HG03354 (cell line): ENCODE measurements around the gene NRROS.
A peak's percentile ranks its signal among the peaks of the same experiment; 100 is the strongest.
"Not testable (repeated sequence)": the region's sequence is repeated elsewhere in the genome, so short reads cannot be mapped to it uniquely, and the experiment has no call there.

ENCODE experiments used
- ATAC-seq: cut with Tn5 transposase; IDR thresholded peaks from one replicate; pipeline ENCODE4 v1.9.1; 2021; ENCODE audit warnings: mild to moderate bottlenecking; ENCODE audit not compliant: unreplicated experiment, poor library complexity, severe bottlenecking

The NRROS gene

DNA sequence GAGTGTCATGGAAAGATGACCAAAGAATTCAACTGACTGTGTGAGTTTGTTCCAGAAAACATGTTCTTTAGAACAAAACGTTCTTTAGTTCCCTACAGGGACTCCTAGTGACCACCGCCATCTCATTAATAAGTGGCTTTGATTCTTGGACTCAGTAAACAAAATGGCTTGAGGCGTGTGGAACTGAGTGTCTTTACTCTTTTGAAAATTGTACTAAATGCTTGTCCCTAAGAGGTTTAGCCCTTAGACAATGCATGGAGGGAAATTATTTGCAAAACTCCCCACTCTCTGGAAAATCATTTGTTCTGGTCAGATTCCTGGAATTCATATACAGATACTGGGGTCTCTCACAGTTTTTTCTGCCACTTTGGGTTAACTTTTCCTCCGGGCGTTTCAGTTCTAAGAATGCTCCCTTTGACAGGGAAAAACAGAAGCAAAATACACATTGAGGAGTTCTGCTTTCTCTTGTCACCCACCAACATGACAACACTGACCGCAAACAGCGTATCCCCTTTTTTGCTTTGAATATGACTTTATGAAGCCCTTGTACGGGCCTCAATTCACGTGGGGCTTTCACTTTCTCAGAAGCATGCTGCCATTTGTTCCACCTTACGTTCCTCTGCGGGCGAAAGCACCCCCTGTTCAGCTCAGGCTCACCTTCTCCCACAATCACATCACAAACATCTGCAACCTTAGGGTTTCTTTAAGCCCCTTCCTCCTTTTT lies 15.3 kb upstream of the NRROS start:
- peak; percentile 61 for ATAC-seq

DNA sequence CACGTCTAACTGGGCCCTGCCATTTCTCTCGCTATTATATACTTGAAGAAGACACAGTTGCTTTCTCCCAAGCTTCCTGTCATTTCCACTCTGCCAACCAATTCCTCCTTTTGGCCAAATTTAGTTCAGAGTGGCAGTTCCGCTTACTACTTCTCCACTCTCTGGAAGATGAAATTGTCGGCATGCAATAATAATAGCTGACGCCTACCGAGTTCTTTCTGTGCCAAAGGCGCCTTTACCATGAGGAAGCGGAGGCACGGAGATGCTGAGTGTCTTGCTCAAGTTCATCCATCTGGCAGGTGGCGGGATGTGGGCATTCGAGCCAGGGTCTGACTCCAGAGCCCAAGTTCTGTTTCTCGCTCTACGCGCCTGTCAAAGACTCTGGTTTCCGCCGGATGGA lies 14.6 kb upstream of the NRROS start:
- no peak for ATAC-seq

DNA sequence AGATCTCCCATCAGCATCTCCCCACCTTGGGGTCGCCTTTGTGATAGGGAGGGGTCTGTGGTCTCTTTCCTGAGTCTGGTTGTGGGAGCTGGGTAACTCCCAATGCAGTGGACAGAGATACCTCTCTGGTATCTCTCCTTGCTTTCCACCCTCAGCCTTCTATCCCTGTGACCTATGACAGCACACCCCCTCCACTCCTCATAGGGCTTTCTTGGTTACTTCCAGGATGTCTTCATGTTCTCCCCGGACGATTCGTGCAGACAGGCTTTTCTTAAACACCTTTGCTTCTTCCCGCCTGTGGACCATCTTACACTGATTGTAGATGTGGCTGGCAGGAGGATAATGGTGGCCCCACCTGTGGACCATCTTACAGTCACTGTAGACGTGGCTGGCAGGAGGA lies 14.2 kb upstream of the NRROS start:
- ATAC-seq: no peak

DNA sequence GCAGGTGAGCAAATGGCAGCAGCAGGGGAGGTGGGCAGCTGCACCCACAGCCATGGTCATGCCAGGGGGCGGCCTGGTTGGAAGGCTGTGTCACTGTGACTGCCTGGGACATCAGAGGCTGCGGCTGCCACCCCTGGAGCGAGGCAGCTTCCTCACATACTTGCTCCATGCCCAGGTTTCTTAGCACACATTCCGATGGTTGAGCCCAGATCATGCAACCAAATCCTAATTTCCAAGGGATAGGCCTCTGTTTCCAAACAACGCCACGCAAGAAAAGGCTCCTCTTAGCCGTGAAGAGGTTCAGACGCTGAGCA lies 11.6 kb upstream of the NRROS start:
- ATAC-seq: no peak

DNA sequence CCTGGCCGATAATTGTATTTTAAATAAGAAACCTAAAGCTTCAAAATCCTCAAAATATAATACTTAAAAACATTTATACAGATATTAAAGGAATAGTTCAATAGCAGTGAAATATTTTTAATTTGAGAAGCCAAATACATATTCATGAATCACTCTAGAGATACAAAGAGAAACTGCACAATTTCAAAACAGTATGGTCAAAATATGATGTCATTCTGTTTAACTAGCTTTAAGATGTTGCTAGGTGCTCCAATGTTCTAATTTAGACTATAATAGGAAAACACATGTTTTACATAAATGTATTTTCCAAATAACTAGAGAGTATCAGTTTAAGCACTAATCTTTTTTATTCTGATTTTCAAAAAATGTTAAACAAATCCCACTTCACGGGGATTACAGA lies 10.3 kb upstream of the NRROS start:
- no peak for ATAC-seq

DNA sequence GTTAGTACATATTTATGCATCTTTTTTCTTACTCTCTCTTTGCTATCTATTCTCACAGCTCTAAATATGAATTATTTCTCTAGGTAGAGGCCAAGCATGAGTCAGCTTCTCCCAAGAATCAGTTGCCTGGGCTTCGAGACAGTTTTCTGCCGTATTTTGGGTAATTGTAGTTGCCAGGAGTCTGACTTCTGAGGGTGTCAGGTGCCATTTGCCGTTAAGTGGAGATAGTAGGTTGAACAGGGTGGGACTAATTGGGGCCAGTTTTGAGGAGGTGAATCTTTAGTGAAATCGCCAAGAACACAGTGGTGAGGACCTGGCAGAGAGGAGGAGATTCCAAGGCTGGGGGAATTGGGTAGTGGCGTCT lies 7.8 kb upstream of the NRROS start:
- ATAC-seq: peak; percentile 4

DNA sequence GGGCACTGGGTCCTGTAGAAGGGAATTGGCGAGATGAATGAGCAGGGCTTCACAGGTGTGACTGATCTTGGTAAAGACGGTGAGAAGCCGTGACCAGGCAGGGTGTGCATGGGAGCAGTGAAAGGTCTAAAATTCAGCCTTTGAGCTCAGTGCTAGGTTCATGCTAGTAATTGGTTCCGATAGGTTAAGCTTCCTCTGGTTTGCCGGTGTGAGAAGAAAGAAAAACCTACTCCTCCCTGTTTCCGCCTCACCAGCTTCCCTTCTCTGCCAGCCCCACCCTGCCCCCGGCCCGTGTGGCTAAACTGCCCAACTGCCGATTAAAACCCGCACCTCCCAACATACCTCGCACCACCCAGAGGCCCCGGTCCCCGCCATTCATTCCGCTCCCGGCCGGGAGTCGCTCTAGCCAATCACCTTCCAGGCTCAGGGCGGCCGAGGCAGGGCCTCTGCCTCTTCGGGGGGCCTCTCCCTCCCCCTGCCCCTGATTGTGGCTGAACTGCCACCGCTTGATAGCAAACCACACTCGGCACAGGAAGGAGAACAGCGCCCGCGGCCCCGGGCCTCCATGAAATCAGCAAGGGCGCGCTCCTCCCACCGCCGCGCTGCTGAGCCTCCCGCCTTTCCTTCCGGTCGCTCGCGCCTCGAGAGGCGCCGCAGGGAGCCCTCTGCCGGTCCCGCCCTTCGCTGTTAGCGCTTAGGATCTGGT lies 7.3 kb upstream of the NRROS start:
- ATAC-seq: peak; percentile 75

DNA sequence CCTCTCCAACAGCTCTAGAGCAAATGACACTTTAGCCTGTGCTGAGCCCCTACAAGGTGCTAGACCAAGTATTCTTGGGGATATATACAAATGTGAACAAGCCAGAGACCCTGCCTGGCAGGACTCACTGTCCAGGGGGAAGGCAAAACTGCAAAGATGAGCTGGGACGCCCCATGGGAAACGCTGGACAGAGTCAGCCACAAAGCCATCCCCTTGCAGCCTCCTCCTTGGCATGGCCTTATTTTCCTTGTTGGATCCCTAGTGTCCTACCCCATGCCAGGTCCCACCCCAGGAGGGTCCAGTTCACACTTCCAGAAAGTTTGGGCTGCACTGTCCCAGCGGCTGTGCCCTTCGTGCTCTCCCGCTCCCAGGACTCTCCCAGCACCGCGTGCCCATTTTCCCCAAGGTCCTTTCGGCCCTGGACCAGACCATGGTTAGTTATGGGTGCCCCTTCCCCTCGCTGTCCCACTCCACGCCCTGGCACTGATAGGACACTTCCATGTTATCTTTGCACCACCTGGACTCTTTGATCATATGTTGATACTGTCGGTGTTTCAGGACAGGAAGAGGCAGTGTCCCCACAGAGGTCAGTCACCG lies 5.8 kb upstream of the NRROS start:
- no peak for ATAC-seq

DNA sequence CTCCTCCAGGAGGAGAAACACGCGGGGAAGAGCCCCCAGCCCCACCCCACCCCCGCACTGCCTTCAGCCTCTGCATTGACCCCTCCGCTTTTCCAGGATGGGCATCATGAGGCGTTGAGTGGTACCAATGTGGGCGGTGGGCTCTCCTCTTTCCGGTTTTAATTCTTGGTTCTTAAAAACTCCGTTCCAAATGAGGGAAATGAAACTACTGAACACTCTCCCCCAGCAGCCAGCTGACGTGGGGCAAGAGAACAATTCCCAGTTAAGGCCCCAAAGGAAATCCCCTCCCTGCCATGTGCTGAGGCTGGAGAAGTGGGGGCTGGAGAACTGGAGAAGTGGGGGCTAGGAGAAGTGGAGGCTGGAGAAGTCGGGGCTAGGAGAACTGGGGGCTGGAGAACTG lies 5.3 kb upstream of the NRROS start:
- ATAC-seq: no peak

DNA sequence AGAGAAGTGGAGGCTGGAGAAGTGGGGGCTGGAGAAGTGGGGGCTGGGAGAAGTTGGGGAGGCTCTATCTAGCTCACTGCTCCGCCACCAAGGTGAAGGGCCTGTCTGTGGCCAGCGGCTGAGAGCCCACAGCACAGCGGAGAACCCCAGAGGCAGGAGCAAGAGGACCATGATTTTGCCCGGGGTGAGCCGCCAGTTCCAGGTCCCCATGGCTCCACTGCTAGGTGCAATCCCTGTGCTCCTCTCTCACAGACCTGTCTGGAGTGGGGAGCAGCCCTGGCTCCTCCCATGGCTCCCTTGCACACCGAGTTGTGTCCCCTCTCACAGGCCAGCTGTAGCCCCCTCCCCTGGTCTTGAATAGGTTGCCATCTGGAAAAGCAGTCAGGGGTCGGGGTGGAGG lies 4.7 kb upstream of the NRROS start:
- no peak for ATAC-seq

DNA sequence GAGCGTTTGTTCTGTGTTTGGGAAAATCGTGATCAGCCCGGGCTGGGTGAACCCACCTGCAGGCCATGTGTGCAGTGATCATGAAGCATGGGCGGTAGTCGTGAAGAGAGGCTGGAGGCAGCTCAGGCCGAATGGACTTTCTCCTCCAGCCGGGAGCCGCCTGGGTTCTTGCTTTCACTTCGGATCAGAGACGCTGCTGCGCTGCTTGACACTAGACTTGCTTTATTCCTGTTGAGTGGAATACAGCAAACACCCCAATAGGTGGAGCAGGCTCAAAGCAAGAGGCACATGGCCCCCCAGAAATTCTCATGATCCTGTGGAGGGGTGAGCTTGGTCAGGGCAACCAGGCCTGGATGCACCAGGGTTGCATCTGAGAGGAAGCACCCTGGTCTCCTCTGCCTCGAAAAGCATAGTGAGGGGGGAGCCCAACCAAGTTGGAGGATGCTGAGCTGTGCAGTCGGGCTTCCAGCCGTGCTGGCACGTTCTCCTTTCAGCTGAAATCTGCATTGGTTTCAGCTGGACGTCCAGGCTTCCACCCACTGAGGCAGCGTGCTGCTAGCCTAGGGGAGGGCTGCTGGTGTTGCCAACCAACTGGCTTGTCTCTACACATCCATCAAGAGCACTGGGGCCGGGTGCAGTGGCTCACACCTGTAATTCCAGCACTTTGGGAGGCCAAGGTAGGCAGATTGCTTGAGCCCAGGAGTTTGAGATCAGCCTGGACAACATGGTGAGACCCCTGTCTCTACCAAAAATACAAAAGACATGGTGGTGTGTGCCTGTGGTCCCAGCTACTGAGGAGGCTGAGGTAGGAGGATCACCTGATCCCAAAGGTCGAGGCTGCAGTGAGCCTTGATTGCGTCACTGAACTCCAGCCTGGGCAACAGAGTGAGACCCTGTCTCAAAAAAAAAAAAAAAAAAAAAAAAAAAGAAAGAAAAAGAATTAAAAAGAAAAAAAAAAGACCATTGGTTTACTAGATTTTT lies 2.8 kb upstream of the NRROS start:
- ATAC-seq: no peak

DNA sequence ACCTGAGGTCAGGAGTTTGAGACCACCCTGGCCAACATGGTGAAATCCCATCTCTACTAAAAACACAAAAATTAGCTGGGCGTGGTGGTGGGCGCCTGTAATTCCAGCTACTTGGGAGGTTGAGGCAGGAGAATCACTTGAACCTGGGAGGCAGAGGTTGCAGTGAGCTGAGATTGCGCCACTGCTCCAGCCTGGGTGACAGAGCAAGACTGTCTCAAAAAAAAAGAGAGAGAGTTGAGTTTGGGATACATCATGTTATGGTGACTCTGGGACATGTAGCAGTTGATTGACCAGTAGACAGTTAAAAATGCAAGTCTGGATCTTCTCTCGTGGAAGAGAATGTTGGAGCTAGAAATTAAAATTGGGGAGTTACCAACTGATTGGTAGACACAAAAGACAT lies 1.6 kb upstream of the NRROS start:
- ATAC-seq: not testable (repeated sequence)

DNA sequence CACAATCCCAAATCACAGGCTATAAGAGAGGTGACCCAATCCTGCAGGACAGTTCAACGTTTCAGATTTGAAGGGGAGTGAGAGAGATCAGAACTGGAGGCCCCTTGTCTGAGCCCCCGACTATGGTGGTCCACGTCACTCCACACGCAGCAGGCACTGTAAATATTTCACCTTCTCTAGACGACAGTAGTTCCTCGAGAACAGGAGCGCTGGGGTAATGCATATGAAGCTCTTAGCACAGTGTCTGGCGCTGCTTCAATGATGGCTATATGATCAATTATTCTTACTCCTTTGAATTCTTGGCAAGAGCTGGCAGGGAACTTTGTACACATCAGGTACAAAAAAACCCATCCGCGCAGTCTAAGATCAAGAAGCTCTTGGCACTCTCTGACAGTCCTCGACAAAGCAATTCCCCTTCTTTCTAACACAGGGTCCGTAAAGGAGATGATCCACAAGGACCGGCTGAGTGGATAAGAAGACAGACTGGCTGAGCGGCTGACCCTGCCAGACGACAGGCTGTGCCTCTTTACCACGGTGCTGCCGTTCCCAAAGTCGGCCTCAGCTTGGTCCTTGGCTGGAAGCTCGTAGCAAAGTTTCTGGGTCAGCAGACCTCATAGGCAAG lies 522 bp upstream of the NRROS start:
- no peak for ATAC-seq

DNA sequence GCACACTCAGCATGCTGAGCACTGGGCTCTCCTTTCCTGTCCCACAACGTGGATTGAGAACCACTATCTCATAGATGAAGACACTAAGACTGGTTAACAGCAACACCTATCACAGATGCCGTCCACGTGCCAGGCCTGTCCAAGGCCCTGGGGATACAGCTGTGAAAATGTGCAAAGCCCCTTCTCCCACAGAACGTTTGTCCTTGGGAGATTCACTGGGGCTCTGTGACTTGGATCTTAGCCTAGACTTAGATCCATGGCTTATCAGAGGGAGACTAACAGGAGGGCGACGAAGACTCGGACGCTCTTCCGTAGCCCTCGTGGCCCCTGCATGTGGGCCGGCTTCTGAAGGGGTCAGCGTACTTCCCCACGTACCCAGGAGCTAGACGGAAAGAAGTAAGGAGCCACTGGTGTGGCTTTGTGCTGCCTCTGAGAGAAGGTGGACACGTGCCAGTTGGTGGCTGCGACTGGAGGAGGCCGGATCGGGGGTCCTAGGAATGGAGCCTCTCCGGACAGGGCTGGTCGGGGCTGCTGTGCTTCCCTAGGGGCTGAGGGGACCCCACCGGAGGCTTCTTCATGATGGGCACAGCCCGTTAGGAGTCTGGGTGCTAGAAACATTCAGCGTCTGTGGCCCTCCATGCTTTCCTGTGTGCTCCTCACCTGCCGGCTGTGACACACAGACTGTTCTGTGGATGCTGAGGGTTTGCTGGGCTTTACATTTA lies 964 bp downstream of the NRROS start:
- ATAC-seq: no peak

DNA sequence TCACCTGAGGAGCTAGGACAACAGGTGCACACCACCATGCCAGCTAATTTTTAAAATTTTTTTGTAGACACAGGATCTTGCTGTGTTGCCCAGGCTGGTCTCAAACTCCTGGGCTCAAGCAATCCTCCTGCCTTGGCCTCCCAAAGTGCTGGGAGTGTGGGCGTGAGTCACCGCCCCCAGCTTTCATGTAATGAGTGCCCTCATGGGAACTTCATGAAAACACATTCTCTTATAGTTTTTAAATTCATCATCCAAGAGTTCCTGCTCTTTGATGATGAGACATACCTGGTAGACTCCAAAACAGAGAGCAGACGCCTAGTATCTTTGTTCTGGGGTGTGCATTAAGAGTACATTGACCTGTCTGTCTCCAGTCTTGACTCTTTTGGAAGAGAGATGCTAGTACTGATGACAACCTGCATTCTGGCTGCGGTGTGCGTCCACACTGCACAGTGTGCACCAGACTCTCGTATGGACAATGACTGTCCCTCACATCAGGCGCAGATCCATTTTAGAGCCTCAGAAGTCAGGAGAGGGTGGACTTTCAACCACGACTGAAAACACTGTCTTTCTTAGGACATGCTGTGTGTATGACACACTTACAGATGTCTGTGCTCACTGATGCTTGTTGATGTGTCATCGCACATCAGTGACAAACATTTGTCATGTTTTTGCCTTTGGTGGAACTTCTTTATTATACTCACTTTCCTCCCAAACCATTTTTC lies 2.0 kb downstream of the NRROS start:
- ATAC-seq: no peak

DNA sequence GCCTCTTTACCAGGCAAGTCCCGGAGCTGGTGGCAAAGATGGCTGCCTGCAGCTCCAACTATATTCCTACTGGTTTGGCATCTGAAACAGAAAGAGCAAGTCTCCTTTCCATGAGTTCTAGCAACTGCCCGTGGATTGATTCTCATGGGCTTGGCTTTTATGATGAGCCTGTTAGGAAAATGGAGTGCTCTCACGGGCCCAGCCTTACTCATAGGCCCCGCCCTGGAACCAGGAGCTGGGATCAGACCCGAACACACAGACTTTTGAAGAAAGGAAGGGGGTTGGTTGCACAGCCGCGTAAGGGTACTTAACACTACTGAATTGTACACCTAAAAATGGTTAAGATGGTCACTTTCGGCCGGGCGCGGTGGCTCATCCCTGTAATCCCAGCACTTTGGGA lies 2.9 kb downstream of the NRROS start:
- ATAC-seq: no peak

DNA sequence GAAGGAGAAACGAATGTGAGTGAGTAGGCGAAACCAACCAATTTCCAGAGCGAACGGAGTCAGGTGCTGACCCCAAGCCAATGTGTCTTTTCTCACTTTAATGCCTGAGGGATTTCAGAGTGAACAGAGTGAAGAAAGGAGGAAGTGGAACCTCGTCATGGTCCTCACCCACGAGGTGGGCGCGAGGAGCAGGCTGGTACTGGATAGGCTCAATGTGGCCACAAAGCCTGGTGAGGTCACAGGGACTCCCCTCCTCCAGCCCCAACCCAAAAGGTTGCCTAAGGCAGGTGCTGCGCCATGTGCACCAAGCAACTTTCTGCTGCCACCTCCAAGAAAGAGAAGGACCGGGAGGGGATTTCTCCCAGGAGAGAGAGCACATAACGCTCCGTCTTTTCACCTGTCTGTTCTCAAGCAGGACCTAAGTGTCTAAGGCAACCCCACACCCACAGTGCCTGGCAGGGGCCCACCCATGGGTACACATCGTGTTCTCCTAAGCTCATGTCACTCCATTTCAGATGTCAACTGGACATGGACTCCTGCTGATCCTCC lies 3.8 kb downstream of the NRROS start:
- peak; percentile 83 for ATAC-seq

DNA sequence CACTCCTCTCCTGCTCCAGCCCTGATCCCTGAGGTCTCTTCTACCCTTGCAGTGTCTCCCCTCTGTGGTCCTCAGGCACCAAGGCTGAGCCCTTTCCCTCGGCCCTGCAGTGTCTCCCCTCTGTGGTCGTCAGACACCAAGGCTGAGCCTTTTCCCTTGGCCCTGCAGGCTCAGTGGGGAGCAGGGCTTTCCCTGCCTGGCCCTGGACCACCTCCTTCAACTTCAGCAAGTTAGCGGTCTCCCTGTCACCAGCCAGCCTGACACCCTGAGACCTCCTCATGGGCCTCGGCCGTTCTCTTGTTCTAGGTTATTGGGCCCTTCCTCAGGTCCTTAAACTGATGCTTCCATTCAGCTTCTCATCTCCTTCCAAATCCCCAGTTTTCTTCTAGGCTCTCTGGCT lies 4.3 kb downstream of the NRROS start:
- no peak for ATAC-seq
